GM19372 (cell line): ENCODE data around the gene STRA8.

Experiments used
- ATAC-seq: cut with Tn5 transposase; IDR thresholded peaks from one replicate; pipeline ENCODE4 v1.9.1; 2021; ENCODE audit warnings: mild to moderate bottlenecking, low read depth, moderate library complexity; ENCODE audit not compliant: unreplicated experiment

STRA8 gene

GRCh38 chr7:135235841-135236240, 2.2 kb downstream of the STRA8 start:
- ATAC-seq, result no peak

- ATAC-seq, result peak; percentile 72
Observed at GRCh38 chr7:135236727-135237126, 3.1 kb downstream of the STRA8 start.

GRCh38 chr7:135238112-135238744, 4.6 kb downstream of the STRA8 start:
- ATAC-seq, result no peak

GRCh38 chr7:135239263-135239662, 5.6 kb downstream of the STRA8 start:
- ATAC-seq, result no peak

GRCh38 chr7:135240441-135240840, 6.8 kb downstream of the STRA8 start:
- no peak for ATAC-seq

- ATAC-seq, result no peak
Observed at GRCh38 chr7:135242096-135242684, 8.6 kb downstream of the STRA8 start.

GRCh38 chr7:135245226-135246190, 11.9 kb downstream of the STRA8 start:
- no peak for ATAC-seq

GRCh38 chr7:135246191-135246825, 12.7 kb downstream of the STRA8 start:
- ATAC-seq, result no peak

GRCh38 chr7:135247746-135248471, 14.3 kb downstream of the STRA8 start:
- ATAC-seq, result no peak

- no peak for ATAC-seq
Observed at GRCh38 chr7:135248546-135248945, 14.9 kb downstream of the STRA8 start.

- peak; percentile 53 for ATAC-seq
Observed at GRCh38 chr7:135251496-135252391, 18.1 kb downstream of the STRA8 start.

- no peak for ATAC-seq
Observed at GRCh38 chr7:135253851-135254771, 20.5 kb downstream of the STRA8 start.

GRCh38 chr7:135257790-135258189, 24.2 kb downstream of the STRA8 start:
- ATAC-seq, result no peak

GRCh38 chr7:135258585-135258984, 24.9 kb downstream of the STRA8 start:
- no peak for ATAC-seq

GRCh38 chr7:135259702-135260101, 26.1 kb downstream of the STRA8 start:
- ATAC-seq, result no peak

- ATAC-seq, result no peak
Observed at GRCh38 chr7:135260470-135260869, 26.8 kb downstream of the STRA8 start.

- ATAC-seq, result no peak
Observed at GRCh38 chr7:135260930-135261721, 27.5 kb downstream of the STRA8 start.
